ENCODE measurements around the gene CRY2. TPM values are rescaled to one million over a fixed set of nuclear protein-coding genes. Genes with fewer than 3 reads are reported as not detected.

CRY2 gene
- total and polyA plus RNA-seq, 2 of the 8 experiments (the other 6 are each of a cell fraction or from before 2014, with no cell fraction given) = 8.0 to 9.4 TPM

DNA sequence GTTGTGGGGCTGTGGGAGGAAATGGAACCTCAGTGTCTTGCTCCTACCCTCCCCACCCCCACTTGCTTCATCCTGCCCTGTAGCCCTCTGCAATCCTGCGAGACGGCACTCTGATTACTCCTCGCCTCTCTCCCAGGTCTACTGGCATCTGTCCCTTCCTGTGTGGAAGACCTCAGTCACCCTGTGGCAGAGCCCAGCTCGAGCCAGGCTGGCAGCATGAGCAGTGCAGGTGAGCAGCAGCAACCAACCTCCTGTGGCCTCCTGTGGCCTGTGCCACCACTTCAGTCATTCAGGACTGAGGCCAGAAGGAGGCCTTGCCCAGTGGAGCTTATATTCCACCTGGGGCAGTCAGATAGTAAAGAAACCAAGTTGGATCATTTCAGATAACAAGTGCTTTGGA lies 23.4 kb downstream of the CRY2 start (continued):
- TF ChIP-seq, protein P1, sequence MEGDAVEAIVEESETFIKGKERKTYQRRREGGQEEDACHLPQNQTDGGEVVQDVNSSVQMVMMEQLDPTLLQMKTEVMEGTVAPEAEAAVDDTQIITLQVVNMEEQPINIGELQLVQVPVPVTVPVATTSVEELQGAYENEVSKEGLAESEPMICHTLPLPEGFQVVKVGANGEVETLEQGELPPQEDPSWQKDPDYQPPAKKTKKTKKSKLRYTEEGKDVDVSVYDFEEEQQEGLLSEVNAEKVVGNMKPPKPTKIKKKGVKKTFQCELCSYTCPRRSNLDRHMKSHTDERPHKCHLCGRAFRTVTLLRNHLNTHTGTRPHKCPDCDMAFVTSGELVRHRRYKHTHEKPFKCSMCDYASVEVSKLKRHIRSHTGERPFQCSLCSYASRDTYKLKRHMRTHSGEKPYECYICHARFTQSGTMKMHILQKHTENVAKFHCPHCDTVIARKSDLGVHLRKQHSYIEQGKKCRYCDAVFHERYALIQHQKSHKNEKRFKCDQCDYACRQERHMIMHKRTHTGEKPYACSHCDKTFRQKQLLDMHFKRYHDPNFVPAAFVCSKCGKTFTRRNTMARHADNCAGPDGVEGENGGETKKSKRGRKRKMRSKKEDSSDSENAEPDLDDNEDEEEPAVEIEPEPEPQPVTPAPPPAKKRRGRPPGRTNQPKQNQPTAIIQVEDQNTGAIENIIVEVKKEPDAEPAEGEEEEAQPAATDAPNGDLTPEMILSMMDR (IDR thresholded peaks at IDR 0.05; ENCODE audit: control extremely low read depth in 1 of 3, insufficient read depth in 1 of 3, low read depth in 1 of 3, low read length in 3 of 3) = no peak
- TF ChIP-seq, protein P2, sequence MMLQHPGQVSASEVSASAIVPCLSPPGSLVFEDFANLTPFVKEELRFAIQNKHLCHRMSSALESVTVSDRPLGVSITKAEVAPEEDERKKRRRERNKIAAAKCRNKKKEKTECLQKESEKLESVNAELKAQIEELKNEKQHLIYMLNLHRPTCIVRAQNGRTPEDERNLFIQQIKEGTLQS (IDR thresholded peaks at IDR 0.05; ENCODE audit: insufficient read depth, low read depth, low read length) = no peak
- TF ChIP-seq SP4 (IDR thresholded peaks at IDR 0.05; ENCODE audit: low read length) = no peak

All from H1 (cell line).